ENCODE results near the gene DCAF10.

Gene DCAF10

GRCh38 chr9:37911271-37911681 is 110.7 kb downstream of the DCAF10 start:
- no peak for TF ChIP-seq MYC (IDR thresholded peaks at IDR 0.05; ENCODE audit: low read depth, low read length)
- H3K4me3 ChIP-seq (ENCODE audit: low read depth, low read length): no peak overlapping the region
- DNase-seq (ENCODE audit: low read depth): no peak

GRCh38 chr9:37913480-37914153 is 113.0 kb downstream of the DCAF10 start:
- H3K4me3 ChIP-seq (ENCODE audit: low read depth, low read length): no peak overlapping the region
- no peak for TF ChIP-seq POLR2A (IDR thresholded peaks at IDR 0.05; ENCODE audit: extremely low read depth, insufficient read length)
- TF ChIP-seq MYC (IDR thresholded peaks at IDR 0.05; ENCODE audit: low read depth, low read length): no peak
- peak; percentile 78 for TF ChIP-seq CTCF (IDR thresholded peaks at IDR 0.05; ENCODE audit: low read depth, low read length)
- TF ChIP-seq MAX (IDR thresholded peaks at IDR 0.05; ENCODE audit: low read depth, low read length): peak; percentile 47
- DNase-seq (ENCODE audit: low read depth): peak; percentile 85

- DNase-seq (ENCODE audit: low read depth): no peak
- no peak for TF ChIP-seq MYC (IDR thresholded peaks at IDR 0.05; ENCODE audit: low read depth, low read length)
- TF ChIP-seq MAX (IDR thresholded peaks at IDR 0.05; ENCODE audit: low read depth, low read length): no peak
- no peak for TF ChIP-seq POLR2A (IDR thresholded peaks at IDR 0.05; ENCODE audit: extremely low read depth, insufficient read length)
- no peak for TF ChIP-seq CTCF (IDR thresholded peaks at IDR 0.05; ENCODE audit: low read depth, low read length)
- H3K4me3 ChIP-seq (ENCODE audit: low read depth, low read length): no peak overlapping the region
These were observed 113.6 kb downstream of the DCAF10 start for GRCh38 chr9:37914154-37914551.

GRCh38 chr9:37914701-37915358 is 114.2 kb downstream of the DCAF10 start:
- TF ChIP-seq MAX (IDR thresholded peaks at IDR 0.05; ENCODE audit: low read depth, low read length) (no peak), CTCF (IDR thresholded peaks at IDR 0.05; ENCODE audit: low read depth, low read length) (no peak)
- DNase-seq (ENCODE audit: low read depth): no peak
- no peak overlapping the region for H3K4me3 ChIP-seq (ENCODE audit: low read depth, low read length)

GRCh38 chr9:37915911-37916470 is 115.4 kb downstream of the DCAF10 start:
- no peak for DNase-seq (ENCODE audit: low read depth)
- no peak for TF ChIP-seq CTCF (IDR thresholded peaks at IDR 0.05; ENCODE audit: low read depth, low read length)
- TF ChIP-seq POLR2A (IDR thresholded peaks at IDR 0.05; ENCODE audit: extremely low read depth, insufficient read length): no peak
- TF ChIP-seq MAX (IDR thresholded peaks at IDR 0.05; ENCODE audit: low read depth, low read length): no peak
- no peak for TF ChIP-seq MYC (IDR thresholded peaks at IDR 0.05; ENCODE audit: low read depth, low read length)
- no peak overlapping the region for H3K4me3 ChIP-seq (ENCODE audit: low read depth, low read length)

- H3K4me3 ChIP-seq (ENCODE audit: low read depth, low read length): no peak overlapping the region
- no peak for TF ChIP-seq POLR2A (IDR thresholded peaks at IDR 0.05; ENCODE audit: extremely low read depth, insufficient read length)
- no peak for TF ChIP-seq MYC (IDR thresholded peaks at IDR 0.05; ENCODE audit: low read depth, low read length)
- TF ChIP-seq MAX (IDR thresholded peaks at IDR 0.05; ENCODE audit: low read depth, low read length): no peak
- no peak for TF ChIP-seq CTCF (IDR thresholded peaks at IDR 0.05; ENCODE audit: low read depth, low read length)
- no peak for DNase-seq (ENCODE audit: low read depth)
These were observed 116.1 kb downstream of the DCAF10 start for GRCh38 chr9:37916471-37917312.
